ENCODE results near the gene LKAAEAR1. TPM values are rescaled to one million over a fixed set of nuclear protein-coding genes. Genes with fewer than 3 reads are reported as not detected.

LKAAEAR1 gene
- total RNA-seq, 1 donor from 2014 or later: 0.31 TPM

- Mint-ChIP-seq H3K36me3 (ENCODE audit: low read depth) (no peaks in the 10 kb centered on the region), H3K27me3 (peaks cover 5% of the 10 kb centered on the region), H3K4me3 (no peak overlapping the region), H3K9me3 (no peaks in the 10 kb centered on the region), H3K4me1 (peaks cover 35% of the 10 kb centered on the region), H3K27ac (no peak overlapping the region)
- TF ChIP-seq, protein P1, sequence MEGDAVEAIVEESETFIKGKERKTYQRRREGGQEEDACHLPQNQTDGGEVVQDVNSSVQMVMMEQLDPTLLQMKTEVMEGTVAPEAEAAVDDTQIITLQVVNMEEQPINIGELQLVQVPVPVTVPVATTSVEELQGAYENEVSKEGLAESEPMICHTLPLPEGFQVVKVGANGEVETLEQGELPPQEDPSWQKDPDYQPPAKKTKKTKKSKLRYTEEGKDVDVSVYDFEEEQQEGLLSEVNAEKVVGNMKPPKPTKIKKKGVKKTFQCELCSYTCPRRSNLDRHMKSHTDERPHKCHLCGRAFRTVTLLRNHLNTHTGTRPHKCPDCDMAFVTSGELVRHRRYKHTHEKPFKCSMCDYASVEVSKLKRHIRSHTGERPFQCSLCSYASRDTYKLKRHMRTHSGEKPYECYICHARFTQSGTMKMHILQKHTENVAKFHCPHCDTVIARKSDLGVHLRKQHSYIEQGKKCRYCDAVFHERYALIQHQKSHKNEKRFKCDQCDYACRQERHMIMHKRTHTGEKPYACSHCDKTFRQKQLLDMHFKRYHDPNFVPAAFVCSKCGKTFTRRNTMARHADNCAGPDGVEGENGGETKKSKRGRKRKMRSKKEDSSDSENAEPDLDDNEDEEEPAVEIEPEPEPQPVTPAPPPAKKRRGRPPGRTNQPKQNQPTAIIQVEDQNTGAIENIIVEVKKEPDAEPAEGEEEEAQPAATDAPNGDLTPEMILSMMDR (IDR thresholded peaks at IDR 0.05): no peak
- ATAC-seq (ENCODE audit: low read depth): no peak
- intact Hi-C loops (cut with micrococcal nuclease): loop anchor here (10.0 kb wide), 1 partner anchor 241 kb away; the partner anchor contains the start of genes ABHD16B and TPD52L2
- POLR2A ChIA-PET: no interaction called here
- CTCF ChIA-PET: no interaction called here
- no peak for DNase-seq
Measured at GRCh38 chr20:64105846-64106434, 21.7 kb upstream of the LKAAEAR1 start.

GRCh38 chr20:64104667-64105451, 20.7 kb upstream of the LKAAEAR1 start:
- Mint-ChIP-seq H3K9me3 (no peaks in the 10 kb centered on the region), H3K27ac (no peak overlapping the region)
- DNase-seq: no peak

DNA sequence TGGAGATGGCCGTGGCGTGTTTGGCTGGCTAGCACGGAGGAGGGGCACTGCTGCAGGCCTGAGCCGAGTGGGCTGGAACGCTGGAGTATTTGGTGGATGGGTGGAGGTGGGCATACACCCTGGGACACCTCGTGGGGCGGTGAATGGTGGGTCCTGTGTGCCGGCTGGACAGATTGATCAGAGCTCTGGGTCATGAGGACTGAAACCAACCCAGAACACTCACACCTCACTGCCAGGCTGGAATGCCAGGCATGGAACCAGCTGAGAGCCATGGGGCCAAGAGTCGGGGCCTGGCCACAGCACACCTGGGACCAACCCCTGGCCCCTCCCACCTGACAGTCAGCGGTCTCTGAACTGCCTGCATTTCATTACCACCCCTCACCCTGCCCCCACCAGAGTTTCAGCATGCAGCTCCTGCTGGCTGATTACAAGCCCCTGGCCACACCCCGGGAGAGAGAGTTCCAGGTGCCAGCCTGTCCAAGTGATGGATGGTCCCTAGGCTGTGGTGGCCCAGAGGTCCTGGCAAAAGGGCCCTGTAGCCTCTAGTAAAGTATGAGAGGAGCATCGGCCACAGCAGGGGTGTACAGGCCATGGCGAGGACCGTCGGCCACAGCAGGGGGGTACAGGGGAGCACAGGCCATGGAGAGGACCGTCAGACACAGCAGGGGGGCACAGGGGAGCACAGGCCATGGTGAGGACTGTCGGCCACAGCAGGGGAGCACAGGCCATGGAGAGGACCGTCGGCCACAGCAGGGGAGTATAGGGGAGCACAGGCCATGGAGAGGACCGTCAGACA, 19.9 kb upstream of the LKAAEAR1 start:
- peaks cover under 1% of the 10 kb centered on the region for H3K36me3 Mint-ChIP-seq (ENCODE audit: low read depth)
- H3K9me3 Mint-ChIP-seq: no peaks in the 10 kb centered on the region
- intact Hi-C loops (cut with micrococcal nuclease): loop anchor here (5.0 to 10.0 kb wide), 2 partner anchors 67 to 239 kb away; partner anchors contain the start of genes ABHD16B, C20orf204 and TPD52L2
- peaks cover 52% of the 10 kb centered on the region for H3K4me1 Mint-ChIP-seq
- H3K27me3 Mint-ChIP-seq: peaks cover 5% of the 10 kb centered on the region
- H3K27ac Mint-ChIP-seq: no peak overlapping the region
- ATAC-seq (ENCODE audit: low read depth) (no peak), DNase-seq (no peak)
- H3K4me3 Mint-ChIP-seq: no peak overlapping the region
- TF ChIP-seq, protein P1 (IDR thresholded peaks at IDR 0.05): no peak
- CTCF ChIA-PET: no interaction called here
- POLR2A ChIA-PET: no interaction called here

More at GRCh38 chr20:64104667-64105451, 20.7 kb upstream of the LKAAEAR1 start:
- POLR2A ChIA-PET: no interaction called here
- peaks cover 5% of the 10 kb centered on the region for H3K27me3 Mint-ChIP-seq
- intact Hi-C loops (cut with micrococcal nuclease): loop anchor here (5.0 to 10.0 kb wide), 2 partner anchors 68 to 240 kb away; partner anchors contain the start of genes ABHD16B, C20orf204 and TPD52L2
- CTCF ChIA-PET: no interaction called here
- H3K4me1 Mint-ChIP-seq: peaks cover 46% of the 10 kb centered on the region
- TF ChIP-seq, protein P1 (IDR thresholded peaks at IDR 0.05): no peak
- ATAC-seq (ENCODE audit: low read depth): no peak
- H3K4me3 Mint-ChIP-seq: no peak overlapping the region
- no peaks in the 10 kb centered on the region for H3K36me3 Mint-ChIP-seq (ENCODE audit: low read depth)

GRCh38 chr20:64102647-64103354, 18.6 kb upstream of the LKAAEAR1 start:
- peaks cover 9% of the 10 kb centered on the region for H3K36me3 Mint-ChIP-seq (ENCODE audit: low read depth)
- TF ChIP-seq, protein P1 (IDR thresholded peaks at IDR 0.05): no peak
- ATAC-seq (ENCODE audit: low read depth) (no peak), DNase-seq (peak; percentile 18)
- H3K9me3 Mint-ChIP-seq: no peaks in the 10 kb centered on the region
- CTCF ChIA-PET: interaction anchor here (0.8 to 2.3 kb wide), 2 partner anchors 9 to 19 kb away, joined by 3 to 18 read pairs; partner anchors contain the start of gene LKAAEAR1
- H3K4me3 Mint-ChIP-seq: peak overlapping the region; percentile 82
- intact Hi-C loops (cut with micrococcal nuclease): loop anchor here (1.0 to 10.0 kb wide), 3 partner anchors 18 to 238 kb away; partner anchors contain the start of genes ABHD16B, C20orf204 and TPD52L2
- H3K4me1 Mint-ChIP-seq: peaks cover 40% of the 10 kb centered on the region
- peaks cover 5% of the 10 kb centered on the region for H3K27me3 Mint-ChIP-seq
- POLR2A ChIA-PET: interaction anchor here (0.9 to 2.3 kb wide), 4 partner anchors 17 to 25 kb away, joined by 3 to 12 read pairs (median 6); partner anchors contain the start of genes LKAAEAR1, OPRL1 and RGS19
- H3K27ac Mint-ChIP-seq: no peak overlapping the region
